ENCODE measurements around the gene JPT1. TPM values are rescaled to one million over a fixed set of nuclear protein-coding genes. Genes with fewer than 3 reads are reported as not detected.

JPT1 gene
- total and polyA plus RNA-seq, 2 experiments from 2014 or later: 278 to 903 TPM

DNA sequence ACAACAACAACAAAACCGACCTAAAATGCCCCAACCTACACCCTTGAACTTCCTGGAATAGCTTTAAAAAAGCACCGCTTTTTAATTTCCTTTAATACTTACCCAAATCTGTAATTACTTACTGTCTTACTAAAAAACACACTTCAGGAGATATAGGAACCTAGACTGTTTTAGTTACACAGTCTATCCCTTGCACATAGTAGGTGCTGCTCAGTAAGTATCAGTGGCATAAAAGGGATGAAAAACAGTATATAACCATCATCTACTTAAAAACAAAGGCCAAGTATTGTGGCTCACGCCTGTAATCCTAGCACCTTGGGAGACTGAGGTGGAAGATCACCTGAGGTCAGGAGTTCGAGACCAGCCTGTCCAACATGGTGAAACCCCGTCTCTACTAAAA, 22.3 kb upstream of the JPT1 start:
- H2AFZ ChIP-seq: no peak overlapping the region
- peaks cover 13% of the 10 kb centered on the region for H3K4me1 Mint-ChIP-seq
- ATAC-seq (no peak), DNase-seq (ENCODE audit: low spot score) (no peak)
- peak overlapping the region; percentile 84; the same call in 1 of the 2 replicates for H3K27ac ChIP-seq (ENCODE audit: low read depth)
- H4K20me1 ChIP-seq (replicated peaks; ENCODE audit: insufficient read depth): peaks cover 71% of the 10 kb centered on the region
- H3K36me3 Mint-ChIP-seq (ENCODE audit: low read depth): peaks cover 95% of the 10 kb centered on the region
- peaks cover 18% of the 10 kb centered on the region for H3K27me3 Mint-ChIP-seq (ENCODE audit: insufficient read depth, low read depth, poor library complexity)
- peaks cover 55% of the 10 kb centered on the region for H3F3A ChIP-seq (replicated peaks; ENCODE audit: low read depth)
- no peak overlapping the region for H3K4me2 ChIP-seq
- no peaks in the 10 kb centered on the region for H3K9me2 ChIP-seq (ENCODE audit: insufficient read depth)
- TF ChIP-seq ZNF331 (CRISPR knock-in tag; IDR thresholded peaks at IDR 0.05; ENCODE audit: low read depth) (no peak), EZH2 (IDR thresholded peaks at IDR 0.05; ENCODE audit: low read depth, unreplicated experiment) (no peak), NANOG (IDR thresholded peaks at IDR 0.05; ENCODE audit: borderline replicate concordance) (no peak), CREB1 (CRISPR knock-in tag; IDR thresholded peaks at IDR 0.05; ENCODE audit: low read depth) (no peak), JUNB (IDR thresholded peaks at IDR 0.05; ENCODE audit: unreplicated experiment) (no peak), ZNF114 (CRISPR knock-in tag; IDR thresholded peaks at IDR 0.05) (no peak), EZH2phosphoT487 (IDR thresholded peaks at IDR 0.05; ENCODE audit: unreplicated experiment) (no peak)
- TF ChIP-seq, protein P1, sequence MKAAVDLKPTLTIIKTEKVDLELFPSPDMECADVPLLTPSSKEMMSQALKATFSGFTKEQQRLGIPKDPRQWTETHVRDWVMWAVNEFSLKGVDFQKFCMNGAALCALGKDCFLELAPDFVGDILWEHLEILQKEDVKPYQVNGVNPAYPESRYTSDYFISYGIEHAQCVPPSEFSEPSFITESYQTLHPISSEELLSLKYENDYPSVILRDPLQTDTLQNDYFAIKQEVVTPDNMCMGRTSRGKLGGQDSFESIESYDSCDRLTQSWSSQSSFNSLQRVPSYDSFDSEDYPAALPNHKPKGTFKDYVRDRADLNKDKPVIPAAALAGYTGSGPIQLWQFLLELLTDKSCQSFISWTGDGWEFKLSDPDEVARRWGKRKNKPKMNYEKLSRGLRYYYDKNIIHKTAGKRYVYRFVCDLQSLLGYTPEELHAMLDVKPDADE (IDR thresholded peaks at IDR 0.05): no peak
- TF ChIP-seq, protein P2, sequence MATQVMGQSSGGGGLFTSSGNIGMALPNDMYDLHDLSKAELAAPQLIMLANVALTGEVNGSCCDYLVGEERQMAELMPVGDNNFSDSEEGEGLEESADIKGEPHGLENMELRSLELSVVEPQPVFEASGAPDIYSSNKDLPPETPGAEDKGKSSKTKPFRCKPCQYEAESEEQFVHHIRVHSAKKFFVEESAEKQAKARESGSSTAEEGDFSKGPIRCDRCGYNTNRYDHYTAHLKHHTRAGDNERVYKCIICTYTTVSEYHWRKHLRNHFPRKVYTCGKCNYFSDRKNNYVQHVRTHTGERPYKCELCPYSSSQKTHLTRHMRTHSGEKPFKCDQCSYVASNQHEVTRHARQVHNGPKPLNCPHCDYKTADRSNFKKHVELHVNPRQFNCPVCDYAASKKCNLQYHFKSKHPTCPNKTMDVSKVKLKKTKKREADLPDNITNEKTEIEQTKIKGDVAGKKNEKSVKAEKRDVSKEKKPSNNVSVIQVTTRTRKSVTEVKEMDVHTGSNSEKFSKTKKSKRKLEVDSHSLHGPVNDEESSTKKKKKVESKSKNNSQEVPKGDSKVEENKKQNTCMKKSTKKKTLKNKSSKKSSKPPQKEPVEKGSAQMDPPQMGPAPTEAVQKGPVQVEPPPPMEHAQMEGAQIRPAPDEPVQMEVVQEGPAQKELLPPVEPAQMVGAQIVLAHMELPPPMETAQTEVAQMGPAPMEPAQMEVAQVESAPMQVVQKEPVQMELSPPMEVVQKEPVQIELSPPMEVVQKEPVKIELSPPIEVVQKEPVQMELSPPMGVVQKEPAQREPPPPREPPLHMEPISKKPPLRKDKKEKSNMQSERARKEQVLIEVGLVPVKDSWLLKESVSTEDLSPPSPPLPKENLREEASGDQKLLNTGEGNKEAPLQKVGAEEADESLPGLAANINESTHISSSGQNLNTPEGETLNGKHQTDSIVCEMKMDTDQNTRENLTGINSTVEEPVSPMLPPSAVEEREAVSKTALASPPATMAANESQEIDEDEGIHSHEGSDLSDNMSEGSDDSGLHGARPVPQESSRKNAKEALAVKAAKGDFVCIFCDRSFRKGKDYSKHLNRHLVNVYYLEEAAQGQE (IDR thresholded peaks at IDR 0.05; ENCODE audit: unreplicated experiment): no peak
- no peak overlapping the region for H3K4me3 ChIP-seq
- no peak overlapping the region for H3K4me3 Mint-ChIP-seq
- H3K4me1 ChIP-seq (ENCODE audit: insufficient read depth): 0 out of 2 replicates have a peak, but pooled peaks cover 13% of the 10 kb centered on the region
- no peak overlapping the region for H3K27ac Mint-ChIP-seq
- peaks cover 88% of the 10 kb centered on the region for H3K79me2 ChIP-seq (replicated peaks; ENCODE audit: insufficient read depth)
- H3K9me3 Mint-ChIP-seq: no peaks in the 10 kb centered on the region; the same call in 2 of the 3 replicates
- H3K27me3 ChIP-seq (ENCODE audit: insufficient read depth): no peaks in the 10 kb centered on the region
- peaks cover 70% of the 10 kb centered on the region for H3K36me3 ChIP-seq (ENCODE audit: insufficient read depth)

DNA sequence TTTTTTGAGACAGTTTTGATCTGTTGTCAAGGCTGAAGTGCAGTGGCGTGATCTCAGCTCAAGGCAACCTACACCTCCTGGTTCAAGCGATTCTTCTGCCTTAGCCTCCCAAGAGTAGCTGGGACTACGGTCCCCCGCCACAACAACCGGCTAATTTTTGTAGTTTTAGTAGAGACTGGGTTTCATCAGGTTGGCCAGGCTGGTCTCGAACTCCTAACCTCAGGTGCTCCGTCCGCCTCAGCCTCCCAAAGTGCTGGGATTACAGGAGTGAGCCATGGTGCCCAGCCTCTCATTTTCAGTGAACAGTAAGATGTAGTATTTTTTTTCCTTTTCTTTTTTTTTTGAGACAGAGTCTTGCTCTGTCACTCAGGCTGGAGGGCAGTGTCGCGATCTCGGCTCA, 20.7 kb upstream of the JPT1 start:
- H3K9me3 Mint-ChIP-seq: no peaks in the 10 kb centered on the region; the same call in 2 of the 3 replicates
- no peaks in the 10 kb centered on the region for H3K4me1 ChIP-seq (ENCODE audit: insufficient read depth)
- DNase-seq (ENCODE audit: low spot score) (no peak), ATAC-seq (no peak)
- H3K4me1 Mint-ChIP-seq: peaks cover 7% of the 10 kb centered on the region; the same call in 1 of the 3 replicates
- H3K36me3 ChIP-seq (ENCODE audit: insufficient read depth): peaks cover 70% of the 10 kb centered on the region
- no peak overlapping the region for H3K4me3 Mint-ChIP-seq
- no peak overlapping the region for H3K4me2 ChIP-seq
- H3K79me2 ChIP-seq (replicated peaks; ENCODE audit: insufficient read depth): peaks cover 88% of the 10 kb centered on the region
- peak overlapping the region; percentile 75; the same call in 1 of the 2 replicates for H3K27ac Mint-ChIP-seq
- H3K4me3 ChIP-seq: no peak overlapping the region
- peaks cover 60% of the 10 kb centered on the region for H3F3A ChIP-seq (replicated peaks; ENCODE audit: low read depth)
- peaks cover 88% of the 10 kb centered on the region for H3K36me3 Mint-ChIP-seq (ENCODE audit: low read depth)
- H3K27me3 ChIP-seq (ENCODE audit: insufficient read depth): no peaks in the 10 kb centered on the region
- H3K27ac ChIP-seq (ENCODE audit: low read depth): peak overlapping the region; percentile 84
- peaks cover 62% of the 10 kb centered on the region for H4K20me1 ChIP-seq (replicated peaks; ENCODE audit: insufficient read depth)
- H3K9me2 ChIP-seq (ENCODE audit: insufficient read depth): no peaks in the 10 kb centered on the region
- H2AFZ ChIP-seq: no peak overlapping the region
- peaks cover 13% of the 10 kb centered on the region for H3K27me3 Mint-ChIP-seq (ENCODE audit: insufficient read depth, low read depth, poor library complexity)
- TF ChIP-seq, protein P3, sequence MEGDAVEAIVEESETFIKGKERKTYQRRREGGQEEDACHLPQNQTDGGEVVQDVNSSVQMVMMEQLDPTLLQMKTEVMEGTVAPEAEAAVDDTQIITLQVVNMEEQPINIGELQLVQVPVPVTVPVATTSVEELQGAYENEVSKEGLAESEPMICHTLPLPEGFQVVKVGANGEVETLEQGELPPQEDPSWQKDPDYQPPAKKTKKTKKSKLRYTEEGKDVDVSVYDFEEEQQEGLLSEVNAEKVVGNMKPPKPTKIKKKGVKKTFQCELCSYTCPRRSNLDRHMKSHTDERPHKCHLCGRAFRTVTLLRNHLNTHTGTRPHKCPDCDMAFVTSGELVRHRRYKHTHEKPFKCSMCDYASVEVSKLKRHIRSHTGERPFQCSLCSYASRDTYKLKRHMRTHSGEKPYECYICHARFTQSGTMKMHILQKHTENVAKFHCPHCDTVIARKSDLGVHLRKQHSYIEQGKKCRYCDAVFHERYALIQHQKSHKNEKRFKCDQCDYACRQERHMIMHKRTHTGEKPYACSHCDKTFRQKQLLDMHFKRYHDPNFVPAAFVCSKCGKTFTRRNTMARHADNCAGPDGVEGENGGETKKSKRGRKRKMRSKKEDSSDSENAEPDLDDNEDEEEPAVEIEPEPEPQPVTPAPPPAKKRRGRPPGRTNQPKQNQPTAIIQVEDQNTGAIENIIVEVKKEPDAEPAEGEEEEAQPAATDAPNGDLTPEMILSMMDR (conservative IDR thresholded peaks at IDR 0.05; ENCODE audit: low read depth in 2 of 2): no peak
- TF ChIP-seq CREB1 (CRISPR knock-in tag; IDR thresholded peaks at IDR 0.05; ENCODE audit: low read depth) (no peak), NANOG (IDR thresholded peaks at IDR 0.05; ENCODE audit: borderline replicate concordance) (no peak), STAT1 (IDR thresholded peaks at IDR 0.05; ENCODE audit: unreplicated experiment) (no peak), EZH2 (IDR thresholded peaks at IDR 0.05; ENCODE audit: low read depth, unreplicated experiment) (no peak)
